GM19099 (cell line): ENCODE data around the gene ZNF207.

Experiments
- POLR2A ChIP-seq: IDR thresholded peaks from 3 replicates; pipeline ENCODE4 v1.6.1; 2011; ENCODE audit warnings: low read depth; ENCODE audit not compliant: insufficient read length; ENCODE audit errors: extremely low read depth

Gene ZNF207

DNA sequence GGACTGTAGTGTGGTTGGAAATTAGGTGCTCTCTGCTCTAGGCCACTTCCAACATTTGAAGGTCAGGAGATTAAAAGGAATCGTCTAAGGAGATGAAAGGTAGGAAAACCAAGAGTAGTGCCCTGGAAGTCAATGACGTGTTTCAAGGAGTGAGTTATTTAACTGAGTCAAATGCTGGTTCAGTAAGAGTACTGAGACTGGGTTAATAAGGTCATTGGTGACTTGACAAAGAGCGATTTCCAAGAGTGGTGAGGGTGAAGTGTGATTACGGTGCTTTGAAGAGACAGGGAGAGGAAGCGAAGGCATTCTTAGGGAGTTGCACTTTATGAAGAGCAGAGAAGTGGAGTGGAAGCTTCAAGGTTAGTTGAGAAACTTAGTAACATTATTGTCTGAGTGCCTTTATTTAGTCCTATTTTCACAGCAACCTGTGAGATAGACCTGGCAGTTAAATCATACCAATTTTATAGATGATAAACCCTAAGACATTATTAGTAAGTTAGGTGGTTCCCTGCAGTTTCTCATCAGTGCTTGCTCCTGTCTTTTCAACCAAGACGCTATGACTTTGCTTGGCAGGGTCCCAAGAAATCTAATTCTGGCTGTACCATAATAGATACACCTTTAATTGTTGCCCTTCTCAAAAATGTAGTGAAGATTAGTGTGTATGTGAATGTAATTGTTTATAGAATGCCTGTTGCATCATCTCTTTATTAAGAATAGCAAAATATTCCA is 5.9 kb downstream of the ZNF207 start:
- no peak for TF ChIP-seq POLR2A

DNA sequence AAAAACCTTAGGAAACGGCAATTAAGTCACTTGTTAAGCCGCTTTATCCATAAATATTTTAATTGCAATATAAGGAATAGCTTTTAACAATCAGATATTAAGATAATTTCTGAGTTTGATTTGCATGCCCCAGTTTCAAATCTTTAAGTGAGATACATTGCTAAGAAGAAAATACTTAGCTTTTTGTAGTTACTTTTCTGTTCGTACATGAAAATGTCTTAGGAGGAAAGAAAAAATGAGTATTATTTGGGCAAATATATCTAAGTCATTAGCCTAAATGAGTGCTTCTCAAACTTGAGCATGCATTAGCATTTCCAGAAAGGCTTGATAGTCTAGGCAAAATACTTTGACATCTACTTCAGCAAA is 6.4 kb downstream of the ZNF207 start:
- no peak for TF ChIP-seq POLR2A

DNA sequence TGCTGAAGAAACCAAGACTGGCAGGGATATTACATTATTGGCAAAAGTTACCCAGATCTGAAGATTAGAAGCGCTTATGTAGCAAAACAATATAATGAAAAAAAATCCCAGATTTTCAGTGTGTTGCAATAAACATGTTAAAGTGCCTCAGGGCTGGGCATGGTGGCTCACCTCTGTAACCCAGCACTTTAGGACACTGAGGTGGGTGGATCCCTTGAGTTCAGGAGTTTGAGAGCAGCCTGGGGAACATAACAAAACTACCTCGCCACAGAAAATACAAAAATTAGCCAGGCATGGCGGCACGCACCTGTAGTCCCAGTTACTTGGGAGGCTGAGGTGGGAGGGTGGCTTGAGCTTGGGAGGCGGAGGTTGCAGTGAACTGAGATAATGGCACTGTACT is 6.8 kb downstream of the ZNF207 start:
- TF ChIP-seq POLR2A = no peak

DNA sequence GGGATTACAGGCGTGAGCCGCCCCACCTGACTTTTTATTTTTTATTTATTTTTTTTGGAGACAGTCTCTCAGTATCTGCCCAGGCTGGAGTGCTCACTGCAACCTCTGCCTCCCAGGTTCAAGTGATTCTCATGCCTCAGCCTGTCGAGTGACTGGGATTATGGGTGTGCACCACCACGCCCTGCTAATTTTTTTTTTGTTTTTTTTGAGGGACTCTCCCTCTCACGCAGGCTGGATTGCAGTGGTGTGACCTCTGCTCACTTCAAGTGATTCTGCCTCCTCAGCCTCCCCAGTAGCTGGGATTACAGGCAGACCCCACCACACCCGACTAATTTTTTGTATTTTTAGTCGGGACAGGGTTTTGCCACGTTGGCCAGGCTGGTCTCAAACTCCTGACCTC is 7.7 kb downstream of the ZNF207 start:
- no peak for TF ChIP-seq POLR2A

DNA sequence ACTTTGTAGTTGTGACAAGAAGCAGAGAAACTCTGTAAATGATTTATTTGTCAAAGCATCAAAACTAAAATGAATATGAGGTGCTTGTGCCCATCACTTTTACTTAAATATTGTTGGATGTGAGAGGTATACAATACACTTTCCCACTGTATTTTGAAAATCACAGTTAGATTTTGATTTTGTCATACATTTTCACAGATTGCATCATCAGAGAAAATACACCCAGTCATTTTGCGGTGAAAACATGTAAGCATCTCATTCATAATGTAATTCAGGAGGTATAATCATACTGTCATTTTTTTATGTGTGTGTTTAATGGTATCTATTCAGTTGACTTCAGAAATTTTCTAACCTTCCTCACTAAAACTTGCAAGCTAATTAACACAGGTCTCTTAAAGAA is 11.3 kb downstream of the ZNF207 start:
- no peak for TF ChIP-seq POLR2A

DNA sequence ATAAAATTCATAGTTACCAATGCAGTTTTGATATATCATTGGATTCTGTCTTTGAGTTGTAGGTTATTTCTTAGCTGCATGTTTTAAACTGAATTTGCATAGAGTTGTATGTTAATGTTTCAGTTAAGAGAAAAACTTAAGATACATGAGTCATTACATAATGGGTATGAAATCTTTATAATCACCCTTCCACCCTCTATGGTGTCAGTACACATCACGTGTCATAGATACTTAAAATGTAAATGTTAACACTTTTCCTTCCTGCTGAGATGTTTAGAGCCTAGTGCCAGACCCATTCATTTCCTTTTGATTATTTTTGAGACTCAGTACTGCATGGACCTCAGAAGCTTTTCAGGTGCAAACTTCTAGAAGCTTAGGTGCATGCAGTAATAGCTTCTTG is 20.5 kb downstream of the ZNF207 start:
- no peak for TF ChIP-seq POLR2A

DNA sequence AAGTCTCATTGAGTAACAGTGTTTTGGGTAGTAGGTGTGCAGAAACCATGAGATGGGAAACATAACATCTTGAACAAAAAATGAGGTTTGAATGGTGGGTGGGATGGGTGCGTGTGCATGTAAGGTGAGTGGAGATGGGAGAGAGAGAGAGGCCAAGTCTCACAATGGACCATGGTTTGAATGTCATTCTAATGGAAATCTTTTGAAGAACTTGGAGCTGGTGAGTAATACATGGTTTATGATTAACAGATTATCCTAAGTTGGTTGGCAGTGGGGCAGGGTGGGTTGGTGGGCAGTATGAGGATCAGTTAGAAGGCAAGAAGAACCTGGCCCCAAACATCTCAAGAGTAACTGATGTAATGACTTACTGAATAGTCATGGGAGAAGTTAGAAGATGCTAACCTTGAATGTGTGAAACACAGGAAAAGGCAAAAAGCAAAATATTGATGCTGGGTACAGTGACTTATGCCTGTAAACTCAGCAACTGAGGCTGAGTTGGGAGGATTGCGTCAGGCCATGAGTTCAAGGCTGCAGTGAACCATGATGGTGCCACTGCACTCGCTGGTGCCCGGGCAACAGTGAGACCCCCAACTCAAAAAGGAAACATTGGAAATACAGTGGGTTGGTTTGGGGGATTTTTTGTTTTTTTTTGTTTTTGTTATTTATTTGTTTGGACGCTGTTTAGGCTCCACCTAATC is 32.7 kb downstream of the ZNF207 start:
- TF ChIP-seq POLR2A = no peak

DNA sequence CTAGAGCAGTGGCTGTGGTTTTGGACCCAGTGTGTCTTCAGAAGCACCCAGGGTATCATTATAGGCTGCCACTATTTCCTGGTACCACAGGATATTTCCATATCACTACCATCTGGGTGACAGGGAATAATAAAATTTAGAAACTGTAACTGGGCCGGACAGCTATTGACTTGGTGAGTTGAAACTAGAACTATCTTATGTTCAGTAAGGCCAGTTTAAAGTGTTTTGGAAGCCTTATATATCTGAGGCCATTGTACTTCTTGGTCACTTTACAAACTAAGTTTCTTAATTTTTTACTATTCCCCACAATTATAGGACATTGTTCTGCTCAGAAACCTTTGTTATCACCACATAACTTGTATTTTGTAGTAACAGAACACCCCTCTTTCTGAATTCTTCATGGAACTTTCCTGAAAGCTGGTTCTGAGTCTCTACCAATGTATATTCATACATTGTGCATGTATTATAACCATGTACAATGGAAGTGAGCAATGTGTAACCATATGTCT is 34.0 kb downstream of the ZNF207 start:
- no peak for TF ChIP-seq POLR2A

DNA sequence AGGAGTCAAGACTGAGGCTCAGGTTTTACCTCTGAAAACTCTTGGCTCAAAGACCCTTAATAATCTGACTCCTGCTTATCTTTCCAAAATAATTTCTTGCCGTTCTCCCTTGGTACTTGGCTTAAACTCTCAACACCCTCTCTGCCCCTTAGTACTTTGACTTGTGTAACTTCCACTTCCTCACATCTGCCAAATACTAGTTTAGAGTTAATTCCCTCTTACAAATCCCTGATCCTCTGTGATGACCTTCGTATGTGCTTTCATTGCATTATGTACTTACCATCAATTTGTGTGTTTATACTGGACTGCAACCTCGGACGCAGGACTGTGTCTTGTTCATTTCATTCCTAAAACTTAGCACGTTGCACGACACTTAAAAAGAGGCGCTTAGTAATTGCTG is 35.2 kb downstream of the ZNF207 start:
- TF ChIP-seq POLR2A = no peak

DNA sequence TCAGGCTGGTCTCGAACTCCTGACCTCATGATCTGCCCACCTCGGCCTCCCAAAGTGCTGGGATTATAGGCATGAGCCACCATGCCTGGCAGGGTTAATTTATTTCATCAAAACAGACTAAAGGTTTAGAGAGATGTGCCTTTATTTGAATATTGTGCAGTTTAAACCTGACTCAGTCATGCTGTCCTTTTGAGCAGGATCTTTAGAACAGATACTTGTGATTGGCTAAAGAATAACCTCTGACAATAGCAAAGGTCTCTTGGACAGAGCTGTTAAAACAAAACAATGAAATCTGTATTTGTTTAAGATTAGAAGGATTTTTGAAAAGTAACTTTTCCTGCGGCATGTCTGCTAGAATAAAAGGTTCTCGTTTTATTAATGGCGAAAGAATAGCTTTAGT is 36.0 kb downstream of the ZNF207 start:
- no peak for TF ChIP-seq POLR2A

DNA sequence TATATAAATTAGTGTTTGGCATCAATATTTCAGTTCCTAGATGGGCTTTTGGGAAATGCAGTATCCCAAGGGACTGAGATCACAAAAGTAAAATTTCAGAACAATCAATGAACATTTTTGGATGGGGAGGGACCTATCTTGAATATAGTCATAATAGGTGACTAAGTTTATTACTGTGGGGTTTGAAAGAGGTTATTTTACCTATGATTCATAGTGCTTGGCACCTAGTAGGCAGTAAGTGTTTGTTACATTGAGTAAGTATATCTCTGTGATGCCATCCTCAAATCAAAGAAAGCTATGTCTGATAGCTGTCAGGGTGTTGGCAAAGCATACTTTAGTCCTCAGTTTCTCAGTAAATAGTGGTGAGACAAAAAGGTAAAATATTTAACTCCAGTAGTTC is 36.9 kb downstream of the ZNF207 start:
- no peak for TF ChIP-seq POLR2A

DNA sequence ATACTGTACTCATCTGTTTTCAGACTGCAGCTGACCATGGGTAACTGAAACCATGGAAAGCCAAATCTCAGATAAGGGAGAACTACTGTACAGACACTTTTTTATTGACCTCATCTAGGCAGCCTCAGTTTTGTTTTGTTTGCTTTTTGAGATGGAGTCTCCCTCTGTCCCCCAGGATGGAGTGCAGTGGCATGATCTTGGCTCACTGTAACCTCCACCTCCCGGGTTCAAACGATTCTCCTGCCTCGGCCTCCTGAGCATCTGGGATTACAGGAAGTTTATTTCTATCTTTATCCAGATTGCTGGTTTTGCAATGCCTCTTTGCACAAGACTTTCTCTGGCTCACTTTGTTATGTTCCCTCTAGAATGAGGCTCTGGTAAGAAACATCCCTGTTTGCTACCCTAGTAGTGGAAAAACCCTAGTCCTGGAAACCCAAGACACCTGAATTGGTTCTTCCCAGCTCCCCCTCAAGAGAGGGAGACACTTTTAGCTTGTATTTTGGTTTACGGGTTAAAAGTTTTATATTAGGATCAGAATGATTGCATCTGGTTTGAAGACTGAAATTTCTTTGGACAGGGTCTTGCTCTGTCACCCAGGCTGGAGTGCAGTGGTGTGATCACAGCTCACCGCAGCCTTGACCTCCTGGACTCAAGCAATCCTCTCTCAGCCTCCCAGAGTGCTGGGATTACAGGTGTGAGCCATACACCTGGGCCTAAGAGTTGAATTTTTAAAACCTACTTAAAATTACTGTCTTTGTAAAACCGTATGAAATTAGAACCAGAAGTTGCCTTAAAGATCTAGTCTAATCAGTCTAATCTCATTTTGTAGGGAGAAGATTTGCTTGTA is 38.9 kb downstream of the ZNF207 start:
- no peak for TF ChIP-seq POLR2A

DNA sequence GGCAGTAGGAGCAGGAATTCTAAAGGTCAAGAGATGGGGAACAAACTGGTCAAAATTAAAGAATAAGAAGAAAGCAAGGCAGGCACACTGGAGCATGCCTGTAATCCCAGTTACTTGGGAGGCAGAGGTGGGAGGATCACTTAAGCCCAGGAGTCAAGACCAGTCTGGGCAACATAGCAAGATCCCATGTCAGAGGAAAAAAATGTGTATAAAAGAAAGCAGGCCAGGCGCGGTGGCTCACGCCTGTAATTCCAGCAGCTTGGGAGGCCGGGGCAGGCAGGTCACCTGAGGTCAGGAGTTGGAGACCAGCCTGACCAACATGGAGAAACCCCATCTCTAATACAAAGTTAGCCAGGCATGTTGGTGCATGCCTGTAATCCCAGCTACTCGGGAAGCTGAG is 43.9 kb downstream of the ZNF207 start:
- TF ChIP-seq POLR2A = no peak

DNA sequence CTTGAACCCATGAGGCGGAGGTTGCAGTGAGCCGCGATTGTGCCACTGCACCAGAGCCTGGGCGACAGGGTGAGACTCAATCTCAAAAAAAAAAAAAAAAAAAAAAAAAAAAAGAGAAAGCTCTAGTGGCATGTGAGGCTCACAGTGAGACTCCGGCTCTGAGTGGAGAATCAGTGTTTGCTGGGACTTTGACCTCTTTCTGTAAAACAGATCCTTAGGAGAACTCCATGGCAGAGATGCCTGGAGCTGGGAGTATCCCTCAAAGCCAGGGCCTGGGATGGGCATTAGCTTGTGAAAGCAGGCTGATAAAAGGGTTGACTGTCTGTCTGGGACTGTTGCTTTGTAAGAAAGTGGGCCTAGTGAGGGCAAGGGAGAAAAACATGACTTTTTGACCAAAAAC is 46.4 kb downstream of the ZNF207 start:
- no peak for TF ChIP-seq POLR2A

DNA sequence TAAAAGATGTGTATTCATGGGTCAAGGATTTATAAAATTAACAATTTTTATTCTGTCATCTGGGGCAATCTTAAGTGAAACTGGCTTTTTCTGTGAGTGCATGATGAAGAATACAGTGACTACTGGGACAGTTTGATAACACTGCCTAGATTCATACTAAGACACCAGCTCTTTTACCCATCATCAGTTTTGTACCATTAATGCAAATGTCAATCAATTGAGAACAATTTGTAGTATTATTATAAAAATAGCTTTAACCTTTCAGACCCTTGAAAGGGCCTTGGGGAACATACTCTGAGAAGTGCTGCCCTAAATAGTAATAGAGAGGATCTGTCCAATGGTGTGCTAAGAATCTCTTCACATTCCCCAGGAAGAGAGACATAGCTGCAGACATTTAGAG is 49.0 kb downstream of the ZNF207 start:
- no peak for TF ChIP-seq POLR2A

DNA sequence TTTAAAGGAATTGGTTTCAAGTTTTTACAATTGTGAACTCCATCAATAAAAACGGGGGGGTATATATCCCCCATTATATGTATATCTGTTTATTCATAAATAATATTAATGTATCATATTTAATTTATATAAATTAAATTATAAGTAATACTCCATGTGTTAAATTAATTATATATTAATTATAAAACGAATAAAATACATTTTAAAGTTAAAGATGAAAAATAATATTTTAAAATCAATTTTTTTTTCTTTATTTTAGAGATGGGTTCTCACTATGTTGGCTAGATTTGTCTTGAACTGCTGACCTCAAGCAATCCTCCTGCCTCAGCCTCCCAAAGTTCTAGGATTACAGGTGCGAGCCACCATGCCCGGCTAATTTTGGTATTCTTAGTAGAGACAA is 76.9 kb downstream of the ZNF207 start:
- TF ChIP-seq POLR2A = no peak
